Ovary (tissue), 9 donors: ENCODE results near the gene L3MBTL1. TPM values are rescaled to one million over a fixed set of nuclear protein-coding genes. Genes with fewer than 3 reads are reported as not detected.

Experiments used
- DNase-seq, 5 donors: peaks; one replicate each; pipeline ENCODE4 v3.0.0-alpha.2; 2019 to 2020
- H3K27ac ChIP-seq, 2 donors: fragments of 200-600 bp; one replicate each; pipeline versions ENCODE4 v1.5.1 to v1.8.0; 2019 to 2022
- H3K27me3 ChIP-seq: fragments of 200-600 bp; one replicate; pipeline ENCODE4 v1.8.0; 2022
- H3K36me3 ChIP-seq: fragments of 200-600 bp; sonication (generic); one replicate; pipeline ENCODE4 v1.5.1; 2019
- H3K4me1 ChIP-seq: one replicate; pipeline ENCODE4 v1.8.1; 2013; ENCODE audit warnings: mild to moderate bottlenecking, moderate library complexity; ENCODE audit not compliant: insufficient read depth
- H3K4me3 ChIP-seq: fragments of 200-600 bp; sonication (generic); one replicate; pipeline ENCODE4 v1.5.1; 2017
- H3K9me3 ChIP-seq, 2 donors: fragments of 200-600 bp in 1 of 2; sonication (generic) in 1 of 2; one replicate each; pipeline versions ENCODE4 v1.5.1 to v1.8.1; 2013 to 2019; ENCODE audit warnings: mild to moderate bottlenecking in 1 of 2, moderate library complexity in 1 of 2
- EP300 ChIP-seq: sonication (generic); formaldehyde crosslinking; IDR thresholded peaks from one replicate; pipeline ENCODE4 v1.6.1; 2017; ENCODE audit warnings: antibody characterized with exemption
- POLR2A ChIP-seq: fragments of 450-650 bp; IDR thresholded peaks from one replicate; pipeline ENCODE4 v1.6.1; 2017; ENCODE audit warnings: antibody characterized with exemption, mild to moderate bottlenecking, moderate library complexity
- WGBS, 3 donors: extraction: QIAGEN DNeasy Blood & Tissue Kit in 1 of 3; methylation state at CpG; one replicate each; pipeline versions ENCODE4 v1.1.5 to v1.1.7; 2013 to 2017; 5-methylcytosine and 5-hydroxymethylcytosine counted together
- intact Hi-C, 4 donors: fragments of 100-400 bp; cut with DNase I; formaldehyde crosslinking; loops; one replicate each; pipeline versions ENCODE4 v1.11.0 to v1.15.1; 2022 to 2023
- polyA plus RNA-seq, 2 donors: library from polyadenylated mRNA; stranded (reverse); fragments of 200-250 nt in 1 of 2; fragments of 350-450 nt in 1 of 2; fragmentation: Illumina TruSeq in 1 of 2; extraction: RNeasy Lipid Tissue Mini Kit (QIAGEN cat#74804) in 1 of 2; gene quantifications; one replicate each; pipeline ENCODE4 v1.2.3, GENCODE V29; 2013 to 2014
- total RNA-seq, 7 donors: library from RNA; depleted of rRNA in 2 of 7; stranded (reverse); fragments of >200 nt in 2 of 7; fragmentation: NEBNext Ultra II Directional in 3 of 7; extraction: Animal tissue kit (Norgen Biotek cat#: 25700) in 3 of 7; gene quantifications; one replicate each; pipeline versions ENCODE4 v1.1.0 to v1.2.4, GENCODE V29; 2016 to 2023
- TF ChIP-seq, protein P1 (sequence below), 3 donors: fragments of 450-650 bp in 2 of 3; fragments of 200-600 bp in 1 of 3; IDR thresholded peaks; one replicate each; pipeline versions ENCODE4 v1.5.1 to v1.8.0; 2016 to 2022; ENCODE audit warnings: antibody characterized with exemption in 3 of 3, mild to moderate bottlenecking in 1 of 3
- donor health status: DM: no; HTN: no; CAD: no; lungs with moderate emphysema.
- donor health status: DM: no; HTN: no; CAD: no.
- donor health status: Bipolar disorder and iron deficiency.
- donor health status: DM: yes; HTN: yes; CAD: no.
- donor health status: DM: no; HTN: no; CAD: no.
- donor health status: DM: yes; HTN: yes; CAD: no.

Gene L3MBTL1
- total and polyA plus RNA-seq, 9 donors = 8.0 to 22.9 (median 15.7) TPM

DNA sequence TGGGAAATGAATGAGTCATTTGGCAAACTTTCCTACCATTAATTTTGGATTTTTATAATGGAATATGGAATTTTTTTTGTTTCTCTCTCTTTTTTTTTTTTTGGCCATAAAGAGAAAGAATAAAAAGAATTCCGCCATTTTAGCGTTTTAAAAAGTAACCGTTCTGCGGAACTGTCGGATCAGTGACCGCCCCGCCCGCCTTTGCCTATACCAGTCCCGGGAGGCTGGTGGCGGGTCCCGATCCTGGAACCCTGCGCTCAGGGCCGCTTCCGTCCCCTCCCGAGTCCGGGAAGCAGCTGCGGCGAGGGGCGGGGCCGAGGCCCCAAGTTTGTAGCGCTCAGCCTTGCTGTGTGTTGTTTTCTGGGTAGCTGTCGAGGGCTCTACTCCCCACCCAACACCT is 609 bp downstream of the L3MBTL1 start:
- Histone ChIP-seq H3K4me3 (peak overlapping the region; percentile 36), H3K27ac (no peak overlapping the region), H3K9me3 (no peaks in the 10 kb centered on the region), H3K36me3 (no peaks in the 10 kb centered on the region), H3K27me3 (no peaks in the 10 kb centered on the region), H3K4me1 (peaks cover 3% of the 10 kb centered on the region)
- DNase-seq = no peak
- WGBS, 3 donors = 5 to 10% (median 7%) methylated on average over 22 of the region's 22 CpGs
- intact Hi-C loops = no loop called here
- TF ChIP-seq EP300 = no peak
- TF ChIP-seq, protein P1, sequence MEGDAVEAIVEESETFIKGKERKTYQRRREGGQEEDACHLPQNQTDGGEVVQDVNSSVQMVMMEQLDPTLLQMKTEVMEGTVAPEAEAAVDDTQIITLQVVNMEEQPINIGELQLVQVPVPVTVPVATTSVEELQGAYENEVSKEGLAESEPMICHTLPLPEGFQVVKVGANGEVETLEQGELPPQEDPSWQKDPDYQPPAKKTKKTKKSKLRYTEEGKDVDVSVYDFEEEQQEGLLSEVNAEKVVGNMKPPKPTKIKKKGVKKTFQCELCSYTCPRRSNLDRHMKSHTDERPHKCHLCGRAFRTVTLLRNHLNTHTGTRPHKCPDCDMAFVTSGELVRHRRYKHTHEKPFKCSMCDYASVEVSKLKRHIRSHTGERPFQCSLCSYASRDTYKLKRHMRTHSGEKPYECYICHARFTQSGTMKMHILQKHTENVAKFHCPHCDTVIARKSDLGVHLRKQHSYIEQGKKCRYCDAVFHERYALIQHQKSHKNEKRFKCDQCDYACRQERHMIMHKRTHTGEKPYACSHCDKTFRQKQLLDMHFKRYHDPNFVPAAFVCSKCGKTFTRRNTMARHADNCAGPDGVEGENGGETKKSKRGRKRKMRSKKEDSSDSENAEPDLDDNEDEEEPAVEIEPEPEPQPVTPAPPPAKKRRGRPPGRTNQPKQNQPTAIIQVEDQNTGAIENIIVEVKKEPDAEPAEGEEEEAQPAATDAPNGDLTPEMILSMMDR (IDR thresholded peaks at IDR 0.05) = no peak
- TF ChIP-seq POLR2A = no peak

- Histone ChIP-seq H3K36me3 (no peaks in the 10 kb centered on the region), H3K4me3 (no peak overlapping the region), H3K9me3 (no peaks in the 10 kb centered on the region), H3K27ac (no peak overlapping the region), H3K4me1 (peaks cover 6% of the 10 kb centered on the region), H3K27me3 (no peaks in the 10 kb centered on the region)
- 80 to 86% (median 83%) methylated on average over 11 of the region's 11 CpGs for WGBS, 3 donors
- TF ChIP-seq POLR2A (no peak), EP300 (no peak)
- TF ChIP-seq, protein P1 (IDR thresholded peaks at IDR 0.05) = no peak
- intact Hi-C loops = no loop called here
- DNase-seq = no peak
Measured at GRCh38 chr20:43508604-43509040, 1.1 kb downstream of the L3MBTL1 start.

- intact Hi-C loops = no loop called here
- Histone ChIP-seq H3K27me3 (no peaks in the 10 kb centered on the region), H3K36me3 (no peaks in the 10 kb centered on the region), H3K27ac (no peak overlapping the region), H3K9me3 (no peaks in the 10 kb centered on the region), H3K4me3 (no peak overlapping the region), H3K4me1 (peaks cover 6% of the 10 kb centered on the region)
- 72 to 87% (median 83%) methylated on average over 1 of the region's 1 CpG for WGBS, 3 donors
- TF ChIP-seq EP300 (no peak), POLR2A (no peak)
- TF ChIP-seq, protein P1 (IDR thresholded peaks at IDR 0.05) = no peak
- DNase-seq = no peak
Measured at GRCh38 chr20:43511879-43512278, 4.4 kb downstream of the L3MBTL1 start.

- Histone ChIP-seq H3K27ac (peak overlapping the region in 1 of 2 donors; percentile 4), H3K27me3 (no peaks in the 10 kb centered on the region), H3K9me3 (no peaks in the 10 kb centered on the region), H3K36me3 (no peaks in the 10 kb centered on the region), H3K4me1 (peaks cover 4% of the 10 kb centered on the region), H3K4me3 (peak overlapping the region; percentile 43)
- peak in 3 of 5 donors; percentile 27 to 32 (median 32) for DNase-seq
- 50 to 66% (median 54%) methylated on average over 9 to 10 of the region's 10 CpGs for WGBS, 3 donors
- intact Hi-C loops = no loop called here
- TF ChIP-seq, protein P1 (IDR thresholded peaks at IDR 0.05) = no peak
- peak; percentile 11 for TF ChIP-seq POLR2A
Measured at GRCh38 chr20:43513372-43513930, 6.0 kb downstream of the L3MBTL1 start.
